Measurements from ENCODE around the gene GDF9.
A peak's percentile ranks its signal among the peaks of the same experiment; 100 is the strongest.

Gene GDF9

GRCh38 chr5:132866342-132867045, at the start of gene GDF9, which contains the start of gene UQCRQ:
Gene GDF9 (minus strand): TSS chr5:132866469. CDS start chr5:132864533, 1,936 bp downstream.
Gene UQCRQ (plus strand): TSS chr5:132866642. CDS start chr5:132866882, 240 bp downstream.
- peak; percentile 100 for DNase-seq (ENCODE audit: low read depth)

GRCh38 chr5:132915681-132916080, 49.4 kb upstream of the GDF9 start:
- DNase-seq (ENCODE audit: low read depth), result peak; percentile 26

- no peak for DNase-seq (ENCODE audit: low read depth)
These were observed 43.4 kb upstream of the GDF9 start for GRCh38 chr5:132909702-132910101.

GRCh38 chr5:132907161-132907560, 40.9 kb upstream of the GDF9 start:
- DNase-seq (ENCODE audit: low read depth), result no peak

- DNase-seq (ENCODE audit: low read depth), result peak; percentile 78
These were observed 39.7 kb upstream of the GDF9 start for GRCh38 chr5:132905938-132906337.

- no peak for DNase-seq (ENCODE audit: low read depth)
These were observed 35.5 kb upstream of the GDF9 start for GRCh38 chr5:132901730-132902129.

- DNase-seq (ENCODE audit: low read depth), result no peak
These were observed 34.8 kb upstream of the GDF9 start for GRCh38 chr5:132901036-132901435.

GRCh38 chr5:132898094-132898493, 31.8 kb upstream of the GDF9 start:
- no peak for DNase-seq (ENCODE audit: low read depth)

- no peak for DNase-seq (ENCODE audit: low read depth)
These were observed 30.4 kb upstream of the GDF9 start for GRCh38 chr5:132896685-132897084.

- no peak for DNase-seq (ENCODE audit: low read depth)
These were observed 29.5 kb upstream of the GDF9 start for GRCh38 chr5:132895719-132896305.

- no peak for DNase-seq (ENCODE audit: low read depth)
These were observed 24.5 kb upstream of the GDF9 start for GRCh38 chr5:132890817-132891216.

GRCh38 chr5:132889501-132889900, 23.2 kb upstream of the GDF9 start:
- DNase-seq (ENCODE audit: low read depth), result no peak

GRCh38 chr5:132887283-132887682, 21.0 kb upstream of the GDF9 start:
- DNase-seq (ENCODE audit: low read depth), result peak; percentile 39

- no peak for DNase-seq (ENCODE audit: low read depth)
These were observed 20.0 kb upstream of the GDF9 start for GRCh38 chr5:132886064-132886823.

- no peak for DNase-seq (ENCODE audit: low read depth)
These were observed 18.3 kb upstream of the GDF9 start for GRCh38 chr5:132884548-132884947.

GRCh38 chr5:132883261-132883834, 17.1 kb upstream of the GDF9 start:
- peak; percentile 69 for DNase-seq (ENCODE audit: low read depth)

GRCh38 chr5:132877938-132878337, 11.7 kb upstream of the GDF9 start:
- DNase-seq (ENCODE audit: low read depth), result peak; percentile 63

GRCh38 chr5:132877466-132877865, 11.2 kb upstream of the GDF9 start:
- no peak for DNase-seq (ENCODE audit: low read depth)

- peak; percentile 62 for DNase-seq (ENCODE audit: low read depth)
These were observed 9.9 kb upstream of the GDF9 start for GRCh38 chr5:132876020-132876759.

GRCh38 chr5:132873930-132874271, 7.6 kb upstream of the GDF9 start:
- no peak for DNase-seq (ENCODE audit: low read depth)

GRCh38 chr5:132873119-132873929, 7.1 kb upstream of the GDF9 start, which contains the start of gene LEAP2:
Gene LEAP2 (plus strand): TSS chr5:132873668. CDS start chr5:132873695, 27 bp downstream.
- no peak for DNase-seq (ENCODE audit: low read depth)
